IPS-18c (cell line): ENCODE data around the gene ATAD2B.

Experiments used
- H3K4me3 ChIP-seq: 2 replicates; pipeline ENCODE4 v1.7.0; 2013; ENCODE audit warnings: low read depth, mild to moderate bottlenecking, low read length, moderate library complexity; ENCODE audit not compliant: insufficient read depth
- H3K9me3 ChIP-seq: one replicate; pipeline ENCODE4 v1.6.1; 2013; ENCODE audit warnings: mild to moderate bottlenecking, low read length, moderate library complexity; ENCODE audit not compliant: control insufficient read depth, insufficient read depth

ATAD2B gene

GRCh38 chr2:23705771-23706612 lies 220.9 kb downstream of the ATAD2B start:
- H3K4me3 ChIP-seq: no peak overlapping the region
- H3K9me3 ChIP-seq: no peaks in the 10 kb centered on the region

GRCh38 chr2:23703583-23704385 lies 223.1 kb downstream of the ATAD2B start:
- H3K4me3 ChIP-seq: no peak overlapping the region
- H3K9me3 ChIP-seq: no peaks in the 10 kb centered on the region

DNA sequence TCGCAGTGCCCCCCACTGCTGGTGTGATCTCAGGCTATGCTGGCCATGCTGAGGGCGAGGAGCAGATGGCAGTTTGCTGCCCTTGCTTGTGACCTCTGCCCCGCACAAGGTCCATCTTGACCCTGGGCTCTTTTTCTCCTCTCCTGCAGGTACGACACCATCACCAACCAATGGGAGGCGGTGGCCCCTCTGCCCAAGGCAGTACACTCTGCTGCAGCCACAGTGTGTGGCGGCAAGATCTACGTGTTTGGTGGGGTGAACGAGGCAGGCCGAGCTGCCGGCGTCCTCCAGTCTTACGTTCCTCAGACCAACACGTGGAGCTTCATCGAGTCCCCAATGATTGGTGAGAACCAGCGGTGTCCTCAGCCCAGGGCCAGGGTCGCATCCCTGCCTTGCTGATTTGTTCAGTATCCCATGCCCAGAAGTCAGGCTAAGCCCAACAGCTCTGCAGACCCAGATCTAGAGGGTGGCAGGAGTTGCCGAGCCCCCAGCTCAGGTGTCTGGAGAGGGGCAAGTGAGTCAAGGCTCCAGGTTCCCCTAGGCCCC lies 223.8 kb downstream of the ATAD2B start:
- H3K9me3 ChIP-seq: no peaks in the 10 kb centered on the region
- H3K4me3 ChIP-seq: no peak overlapping the region

GRCh38 chr2:23700627-23701026 lies 226.3 kb downstream of the ATAD2B start:
- no peak overlapping the region for H3K4me3 ChIP-seq
- H3K9me3 ChIP-seq: no peaks in the 10 kb centered on the region

DNA sequence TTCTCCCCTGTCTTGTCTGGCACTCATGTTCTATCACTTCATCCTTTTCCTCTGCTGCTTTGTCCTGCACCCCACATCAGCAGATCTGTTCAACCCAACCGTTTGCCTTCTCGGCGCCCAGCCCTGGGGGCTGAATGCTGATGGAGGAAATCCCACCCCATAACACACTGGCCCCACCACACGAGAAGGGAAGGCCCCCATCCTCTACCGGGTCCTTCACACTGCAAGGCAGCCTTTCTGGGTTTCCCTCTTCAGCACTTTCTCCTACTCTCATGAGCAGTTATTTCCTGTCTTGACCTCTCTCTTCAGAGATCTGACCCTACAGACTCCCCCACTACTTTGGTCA lies 227.4 kb downstream of the ATAD2B start:
- Histone ChIP-seq H3K9me3 (no peaks in the 10 kb centered on the region), H3K4me3 (no peak overlapping the region)

DNA sequence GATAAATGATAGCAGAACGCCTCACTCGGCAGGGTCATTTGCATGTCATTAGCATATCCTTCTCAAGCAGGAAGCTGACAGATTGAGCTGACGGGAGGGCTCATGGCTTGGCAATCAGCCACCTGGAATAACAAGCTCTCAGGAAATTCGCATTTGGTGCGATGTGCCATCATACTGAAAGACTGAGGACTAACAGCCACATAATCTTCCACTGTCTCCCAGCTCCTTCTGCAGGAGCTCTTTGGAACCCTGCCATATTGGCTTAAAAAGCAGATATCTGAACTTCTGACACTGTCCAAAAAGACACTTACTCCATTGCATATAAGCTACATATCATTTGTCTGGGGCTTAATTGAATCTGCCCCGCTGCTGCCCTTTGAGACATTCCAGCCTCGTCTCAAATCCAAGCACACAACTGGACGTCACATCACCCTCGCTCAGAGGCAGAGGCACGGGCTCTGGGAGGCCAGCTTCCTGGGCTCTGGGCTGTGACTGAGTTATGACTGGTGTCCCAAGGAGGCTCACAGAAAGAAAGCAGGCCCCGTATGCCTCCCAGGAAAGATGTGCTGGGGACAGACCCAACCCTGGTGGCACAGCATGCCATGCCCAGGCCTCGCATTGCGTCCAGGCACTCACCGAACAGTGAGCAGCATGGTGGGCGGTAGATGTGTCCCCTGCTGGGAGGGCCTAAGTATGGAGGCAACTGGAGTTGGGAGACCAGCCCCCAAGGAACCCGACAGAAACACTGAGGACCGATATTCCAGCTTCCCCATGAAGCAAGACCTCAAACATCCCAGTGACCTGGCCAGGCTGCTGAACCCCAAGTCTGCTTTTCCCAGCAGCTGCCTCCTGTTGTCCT lies 228.0 kb downstream of the ATAD2B start:
- no peaks in the 10 kb centered on the region for H3K9me3 ChIP-seq
- no peak overlapping the region for H3K4me3 ChIP-seq
